ENCODE measurements around the gene KDM3A. TPM values are rescaled to one million over a fixed set of nuclear protein-coding genes. Genes with fewer than 3 reads are reported as not detected.

KDM3A gene
- total RNA-seq, 4 donors from 2014 or later: 87.5 to 121 (median 105) TPM

GRCh38 chr2:86510436-86510933 lies 69.3 kb downstream of the KDM3A start:
- intact Hi-C loops (cut with DNase I; ENCODE audit: low total_unique reads): no loop called here
- WGBS, 2 donors: 93 to 97% methylated on average over 4 of the region's 4 CpGs
- TF ChIP-seq POLR2A (IDR thresholded peaks at IDR 0.05): no peak
- no peak for TF ChIP-seq CTCF (IDR thresholded peaks at IDR 0.05)
- no peak for DNase-seq (ENCODE audit: low spot score in 2 of 2)
- no peak overlapping the region for H3K4me3 ChIP-seq (ENCODE audit: low read depth, poor library complexity, severe bottlenecking)

GRCh38 chr2:86512034-86512433 lies 70.9 kb downstream of the KDM3A start:
- intact Hi-C loops (cut with DNase I; ENCODE audit: low total_unique reads): no loop called here
- H3K4me3 ChIP-seq (ENCODE audit: low read depth, poor library complexity, severe bottlenecking): no peak overlapping the region
- DNase-seq (ENCODE audit: low spot score in 2 of 2): no peak
- TF ChIP-seq CTCF (IDR thresholded peaks at IDR 0.05) (no peak), POLR2A (IDR thresholded peaks at IDR 0.05) (no peak)
- WGBS, 2 donors: 56 to 59% methylated on average over 4 of the region's 4 CpGs

GRCh38 chr2:86512892-86513291 lies 71.7 kb downstream of the KDM3A start:
- TF ChIP-seq POLR2A (IDR thresholded peaks at IDR 0.05) (no peak), CTCF (IDR thresholded peaks at IDR 0.05) (no peak)
- no peak for DNase-seq (ENCODE audit: low spot score in 2 of 2)
- intact Hi-C loops (cut with DNase I; ENCODE audit: low total_unique reads): no loop called here
- WGBS, 2 donors: 73 to 82% methylated on average over 2 of the region's 2 CpGs
- no peak overlapping the region for H3K4me3 ChIP-seq (ENCODE audit: low read depth, poor library complexity, severe bottlenecking)

GRCh38 chr2:86513948-86514660 lies 72.9 kb downstream of the KDM3A start:
- intact Hi-C loops (cut with DNase I; ENCODE audit: low total_unique reads): no loop called here
- WGBS, 2 donors: 77 to 95% methylated on average over 5 of the region's 5 CpGs

GRCh38 chr2:86518481-86518880 lies 77.3 kb downstream of the KDM3A start:
- DNase-seq (ENCODE audit: low spot score in 2 of 2): no peak
- WGBS, 2 donors: 75 to 80% methylated on average over 3 of the region's 3 CpGs
- intact Hi-C loops (cut with DNase I; ENCODE audit: low total_unique reads): no loop called here
- no peak overlapping the region for H3K4me3 ChIP-seq (ENCODE audit: low read depth, poor library complexity, severe bottlenecking)
- TF ChIP-seq POLR2A (IDR thresholded peaks at IDR 0.05) (no peak), CTCF (IDR thresholded peaks at IDR 0.05) (no peak)

More at GRCh38 chr2:86513948-86514660, 72.9 kb downstream of the KDM3A start:
- TF ChIP-seq CTCF (IDR thresholded peaks at IDR 0.05) (no peak), POLR2A (IDR thresholded peaks at IDR 0.05) (no peak)
- no peak for DNase-seq (ENCODE audit: low spot score in 2 of 2)
- H3K4me3 ChIP-seq (ENCODE audit: low read depth, poor library complexity, severe bottlenecking): no peak overlapping the region

GRCh38 chr2:86519349-86519748 lies 78.2 kb downstream of the KDM3A start:
- WGBS, 2 donors: 94% methylated on average over 1 of the region's 1 CpG
- H3K4me3 ChIP-seq (ENCODE audit: low read depth, poor library complexity, severe bottlenecking): no peak overlapping the region
- intact Hi-C loops (cut with DNase I; ENCODE audit: low total_unique reads): no loop called here
- DNase-seq (ENCODE audit: low spot score in 2 of 2): no peak
- TF ChIP-seq POLR2A (IDR thresholded peaks at IDR 0.05) (no peak), CTCF (IDR thresholded peaks at IDR 0.05) (no peak)
